Activated T-helper 2 cell treated with anti-CD3 and anti-CD28 coated beads, Interferon-gamma antibody, Interleukin-2, Interleukin-4, amounts not matched to agents 10 μg/mL and 5 μg/mL and 100 μg/mL, durations not matched to agents 14 hours and 24 hours and 36 hours (primary cell): ENCODE data around the gene RIOK1. TPM values are rescaled to one million over a fixed set of nuclear protein-coding genes. Genes with fewer than 3 reads are reported as not detected.

ENCODE experiments used
- DNase-seq: peaks from one replicate; pipeline ENCODE4 v3.0.0; 2021; ENCODE audit warnings: low spot score
- H3K27ac Mint-ChIP-seq: one replicate; pipeline ENCODE4 v1.8.0; 2021; ENCODE audit warnings: mixed read lengths
- H3K27me3 Mint-ChIP-seq: one replicate; pipeline ENCODE4 v1.8.0; 2021; ENCODE audit warnings: low read depth, mixed read lengths
- H3K36me3 Mint-ChIP-seq: one replicate; pipeline ENCODE4 v1.8.0; 2021; ENCODE audit warnings: low read depth, mixed read lengths
- H3K4me1 Mint-ChIP-seq: one replicate; pipeline ENCODE4 v1.8.0; 2021; ENCODE audit warnings: low read depth, mixed read lengths
- H3K4me3 Mint-ChIP-seq: one replicate; pipeline ENCODE4 v1.8.0; 2021; ENCODE audit warnings: low read depth, mild to moderate bottlenecking, moderate library complexity, mixed read lengths
- H3K9me3 Mint-ChIP-seq: one replicate; pipeline ENCODE4 v1.8.0; 2021; ENCODE audit warnings: mixed read lengths
- intact Hi-C: fragments of 100-400 bp; cut with micrococcal nuclease; formaldehyde crosslinking; loops from one replicate; pipeline ENCODE4 v1.15.1; 2023
- total RNA-seq: library from RNA; stranded (reverse); gene quantifications from 2 replicates; pipeline ENCODE4 v1.2.3, GENCODE V29; 2022

The RIOK1 gene
- total RNA-seq, 1 donor from 2014 or later: 44.4 TPM

- H3K9me3 Mint-ChIP-seq: no peaks in the 10 kb centered on the region
- peaks cover 71% of the 10 kb centered on the region for H3K36me3 Mint-ChIP-seq
- peaks cover 7% of the 10 kb centered on the region for H3K4me1 Mint-ChIP-seq
- no peak overlapping the region for H3K27ac Mint-ChIP-seq
- intact Hi-C loops: no loop called here
- no peak overlapping the region for H3K4me3 Mint-ChIP-seq
- no peaks in the 10 kb centered on the region for H3K27me3 Mint-ChIP-seq
- DNase-seq: no peak
Observed at GRCh38 chr6:7414811-7415210, 25.2 kb downstream of the RIOK1 start.

GRCh38 chr6:7417684-7418083, 28.1 kb downstream of the RIOK1 start:
- H3K27ac Mint-ChIP-seq: no peak overlapping the region
- H3K27me3 Mint-ChIP-seq: no peaks in the 10 kb centered on the region
- H3K36me3 Mint-ChIP-seq: peaks cover 52% of the 10 kb centered on the region
- H3K4me3 Mint-ChIP-seq: no peak overlapping the region
- DNase-seq: no peak
- H3K4me1 Mint-ChIP-seq: peaks cover 7% of the 10 kb centered on the region
- no peaks in the 10 kb centered on the region for H3K9me3 Mint-ChIP-seq
- intact Hi-C loops: no loop called here

GRCh38 chr6:7418238-7418905, 28.8 kb downstream of the RIOK1 start:
- no peak for DNase-seq
- Mint-ChIP-seq H3K4me3 (no peak overlapping the region), H3K9me3 (no peaks in the 10 kb centered on the region), H3K27ac (no peak overlapping the region), H3K36me3 (peaks cover 45% of the 10 kb centered on the region), H3K27me3 (no peaks in the 10 kb centered on the region), H3K4me1 (peaks cover 7% of the 10 kb centered on the region)
- intact Hi-C loops: no loop called here

- intact Hi-C loops: no loop called here
Observed at GRCh38 chr6:7419065-7419464, 29.5 kb downstream of the RIOK1 start.

GRCh38 chr6:7421066-7421465, 31.5 kb downstream of the RIOK1 start:
- intact Hi-C loops: loop anchor here (10.0 kb wide), 1 partner anchor 194 kb away; no protein-coding TSS in a partner anchor
- H3K4me3 Mint-ChIP-seq: no peak overlapping the region
- H3K36me3 Mint-ChIP-seq: peaks cover 23% of the 10 kb centered on the region
- no peaks in the 10 kb centered on the region for H3K9me3 Mint-ChIP-seq
- no peaks in the 10 kb centered on the region for H3K27me3 Mint-ChIP-seq
- DNase-seq: no peak
- no peak overlapping the region for H3K27ac Mint-ChIP-seq
- peaks cover 7% of the 10 kb centered on the region for H3K4me1 Mint-ChIP-seq

More at GRCh38 chr6:7419065-7419464, 29.5 kb downstream of the RIOK1 start:
- Mint-ChIP-seq H3K27me3 (no peaks in the 10 kb centered on the region), H3K36me3 (peaks cover 41% of the 10 kb centered on the region), H3K4me1 (peaks cover 7% of the 10 kb centered on the region), H3K27ac (no peak overlapping the region), H3K4me3 (no peak overlapping the region), H3K9me3 (no peaks in the 10 kb centered on the region)
- DNase-seq: no peak

GRCh38 chr6:7424058-7424457, 34.5 kb downstream of the RIOK1 start:
- DNase-seq: no peak
- intact Hi-C loops: loop anchor here (10.0 kb wide), 1 partner anchor 191 kb away; no protein-coding TSS in a partner anchor
- no peak overlapping the region for H3K27ac Mint-ChIP-seq
- no peaks in the 10 kb centered on the region for H3K4me1 Mint-ChIP-seq
- peaks cover 6% of the 10 kb centered on the region for H3K36me3 Mint-ChIP-seq
- no peaks in the 10 kb centered on the region for H3K9me3 Mint-ChIP-seq
- H3K27me3 Mint-ChIP-seq: no peaks in the 10 kb centered on the region
- H3K4me3 Mint-ChIP-seq: no peak overlapping the region

- H3K36me3 Mint-ChIP-seq: no peaks in the 10 kb centered on the region
- intact Hi-C loops: loop anchor here (10.0 kb wide), 1 partner anchor 190 kb away; no protein-coding TSS in a partner anchor
- H3K4me3 Mint-ChIP-seq: no peak overlapping the region
- no peaks in the 10 kb centered on the region for H3K4me1 Mint-ChIP-seq
- DNase-seq: no peak
- no peak overlapping the region for H3K27ac Mint-ChIP-seq
- H3K9me3 Mint-ChIP-seq: no peaks in the 10 kb centered on the region
- no peaks in the 10 kb centered on the region for H3K27me3 Mint-ChIP-seq
Observed at GRCh38 chr6:7424967-7425807, 35.6 kb downstream of the RIOK1 start.

- intact Hi-C loops: loop anchor here (10.0 kb wide), 1 partner anchor 189 kb away; no protein-coding TSS in a partner anchor
- Mint-ChIP-seq H3K27me3 (no peaks in the 10 kb centered on the region), H3K4me3 (no peak overlapping the region), H3K9me3 (no peaks in the 10 kb centered on the region), H3K27ac (no peak overlapping the region), H3K4me1 (no peaks in the 10 kb centered on the region), H3K36me3 (no peaks in the 10 kb centered on the region)
- DNase-seq: no peak
Observed at GRCh38 chr6:7425808-7426190, 36.2 kb downstream of the RIOK1 start.

- DNase-seq: no peak
- H3K27me3 Mint-ChIP-seq: no peaks in the 10 kb centered on the region
- no peaks in the 10 kb centered on the region for H3K36me3 Mint-ChIP-seq
- H3K4me1 Mint-ChIP-seq: no peaks in the 10 kb centered on the region
- intact Hi-C loops: loop anchor here (10.0 kb wide), 1 partner anchor 188 kb away; no protein-coding TSS in a partner anchor
- no peak overlapping the region for H3K27ac Mint-ChIP-seq
- no peaks in the 10 kb centered on the region for H3K9me3 Mint-ChIP-seq
- H3K4me3 Mint-ChIP-seq: no peak overlapping the region
Observed at GRCh38 chr6:7426447-7427169, 37.0 kb downstream of the RIOK1 start.

GRCh38 chr6:7431313-7431673, 41.7 kb downstream of the RIOK1 start:
- Mint-ChIP-seq H3K27me3 (peaks cover 4% of the 10 kb centered on the region), H3K36me3 (no peaks in the 10 kb centered on the region), H3K9me3 (no peaks in the 10 kb centered on the region), H3K27ac (no peak overlapping the region), H3K4me3 (no peak overlapping the region), H3K4me1 (no peaks in the 10 kb centered on the region)
- no peak for DNase-seq
- intact Hi-C loops: no loop called here

GRCh38 chr6:7431674-7432390, 42.2 kb downstream of the RIOK1 start:
- Mint-ChIP-seq H3K4me1 (no peaks in the 10 kb centered on the region), H3K4me3 (no peak overlapping the region), H3K36me3 (no peaks in the 10 kb centered on the region), H3K9me3 (no peaks in the 10 kb centered on the region), H3K27ac (no peak overlapping the region), H3K27me3 (peaks cover 4% of the 10 kb centered on the region)
- intact Hi-C loops: no loop called here
- no peak for DNase-seq

- Mint-ChIP-seq H3K4me3 (no peak overlapping the region), H3K36me3 (no peaks in the 10 kb centered on the region), H3K27ac (no peak overlapping the region), H3K9me3 (no peaks in the 10 kb centered on the region), H3K27me3 (peaks cover 4% of the 10 kb centered on the region), H3K4me1 (no peaks in the 10 kb centered on the region)
- no peak for DNase-seq
- intact Hi-C loops: no loop called here
Observed at GRCh38 chr6:7432391-7433120, 42.9 kb downstream of the RIOK1 start.
